ENCODE measurements around the gene PUSL1. TPM values are rescaled to one million over a fixed set of nuclear protein-coding genes. Genes with fewer than 3 reads are reported as not detected.
A peak's percentile ranks its signal among the peaks of the same experiment; 100 is the strongest.

PUSL1 gene
- total and polyA plus RNA-seq, 2 of the 13 experiments (the other 11 are each of a cell fraction or from before 2014, with no cell fraction given) = 8.3 to 22.2 TPM

DNA sequence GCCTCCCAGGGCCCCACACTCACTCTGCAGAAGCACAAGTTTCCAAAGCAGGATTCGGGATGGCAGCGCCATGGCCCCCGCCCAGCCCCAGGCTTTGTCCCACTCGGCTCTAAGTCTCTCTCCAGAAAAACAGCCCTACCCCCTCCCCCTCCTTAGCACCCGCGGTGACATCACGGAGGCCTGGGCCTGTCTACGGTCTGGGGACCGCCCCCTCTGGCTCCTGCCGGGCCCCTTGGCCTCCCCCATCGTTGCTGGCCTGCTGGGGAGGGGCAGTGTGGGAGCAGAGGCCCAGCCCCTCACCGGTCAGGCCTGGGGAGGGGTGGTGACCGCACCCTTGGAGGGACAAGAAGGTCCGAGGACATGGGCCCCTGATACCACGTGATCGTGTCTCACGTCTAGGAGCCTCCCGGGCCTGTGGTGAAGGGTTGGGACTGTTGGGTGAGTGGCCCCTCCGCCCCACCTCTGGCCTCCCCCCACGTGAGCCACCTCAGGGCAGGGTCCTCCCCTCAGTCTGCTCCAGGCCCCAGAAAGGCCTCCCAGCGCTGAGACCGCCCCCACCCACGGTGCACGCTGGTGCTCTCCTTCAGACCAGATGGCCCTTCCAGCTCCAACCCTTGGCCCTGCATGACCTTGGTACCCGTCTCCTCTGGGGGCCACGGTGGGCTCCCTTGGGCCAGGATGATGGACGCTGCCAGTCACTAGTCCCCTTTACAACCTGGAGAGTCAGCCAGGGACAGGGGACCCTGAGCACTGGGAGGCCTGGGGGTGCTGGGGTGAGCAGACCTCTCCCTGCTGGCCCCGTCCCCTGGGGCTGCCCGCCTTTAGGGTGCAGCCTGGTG lies 50.3 kb downstream of the PUSL1 start, which contains the start of gene MXRA8 (continued):
- TF ChIP-seq CEBPZ (IDR thresholded peaks at IDR 0.05; ENCODE audit: low read length) = no peak
- no peak for TF ChIP-seq ZFP41 (CRISPR knock-in tag; IDR thresholded peaks at IDR 0.05; ENCODE audit: borderline replicate concordance)
- no peak for TF ChIP-seq SMAD9 (CRISPR knock-in tag; IDR thresholded peaks at IDR 0.05)
- TF ChIP-seq, protein P1, sequence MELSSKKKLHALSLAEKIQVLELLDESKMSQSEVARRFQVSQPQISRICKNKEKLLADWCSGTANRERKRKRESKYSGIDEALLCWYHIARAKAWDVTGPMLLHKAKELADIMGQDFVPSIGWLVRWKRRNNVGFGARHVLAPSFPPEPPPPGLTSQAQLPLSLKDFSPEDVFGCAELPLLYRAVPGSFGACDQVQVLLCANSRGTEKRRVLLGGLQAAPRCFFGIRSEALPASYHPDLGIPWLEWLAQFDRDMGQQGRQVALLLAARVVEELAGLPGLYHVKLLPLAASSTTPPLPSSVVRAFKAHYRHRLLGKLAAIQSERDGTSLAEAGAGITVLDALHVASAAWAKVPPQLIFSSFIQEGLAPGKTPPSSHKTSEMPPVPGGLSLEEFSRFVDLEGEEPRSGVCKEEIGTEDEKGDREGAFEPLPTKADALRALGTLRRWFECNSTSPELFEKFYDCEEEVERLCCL (CRISPR knock-in tag; IDR thresholded peaks at IDR 0.05; ENCODE audit: borderline replicate concordance) = no peak

GRCh38 chr1:1359308-1359663 lies 50.9 kb downstream of the PUSL1 start:
- Histone ChIP-seq H3K27me3 (ENCODE audit: control insufficient read depth in 1 of 2, insufficient read depth in 2 of 2, low read length in 2 of 2) (no peaks in the 10 kb centered on the region), H3K4me2 (ENCODE audit: low read depth, low read length) (peak overlapping the region; percentile 92), H3K4me3 (replicated peaks in 1 of 3; ENCODE audit: insufficient read depth in 1 of 3, low read depth in 2 of 3, low read length in 3 of 3) (peak overlapping the region; percentile 69 to 74 (median 71)), H3K9me3 (ENCODE audit: low read length) (no peaks in the 10 kb centered on the region), H3K27ac (ENCODE audit: extremely low read length, insufficient read depth, low read length) (peak overlapping the region; percentile 88), H3K79me2 (ENCODE audit: insufficient read depth, low read length) (peaks cover 4% of the 10 kb centered on the region), H2AFZ (ENCODE audit: low read length) (no peak overlapping the region), H4K20me1 (ENCODE audit: insufficient read depth, low read length) (no peaks in the 10 kb centered on the region), H3K9ac (ENCODE audit: insufficient read depth, low read depth, low read length) (peak overlapping the region; percentile 80), H3K4me1 (ENCODE audit: insufficient read depth, low read length) (peaks cover 57% of the 10 kb centered on the region), H3K36me3 (replicated peaks in 1 of 2; ENCODE audit: control insufficient read depth in 1 of 2, insufficient read depth in 2 of 2, low read length in 2 of 2) (no peaks in the 10 kb centered on the region)
- intact Hi-C loops (cut with micrococcal nuclease; ENCODE audit: unreplicated experiment) (no loop called here), in situ Hi-C loops (cut with HindIII; ENCODE audit: extremely low pct_ligation_motif_present, low pct_unique_long_range_greater_than_20kb) (no loop called here)
- WGBS (ENCODE audit: low lambda C conversion rate) = 38% methylated on average over 5 of the region's 6 CpGs
- BruUV-seq (replicated peaks) = TSS peak; percentile 62
- ATAC-seq = peak; percentile 1; the same call in 1 of the 3 replicates
- no peak for DNase-seq (ENCODE audit: low spot score)
- FAIRE-seq = no peak
- CTCF ChIA-PET (ENCODE audit: low intra/inter-chr PET ratio, low total read pairs) = no interaction called here
- POLR2A ChIA-PET = interaction anchor here (0.9 to 4.0 kb wide), 6 partner anchors 11 to 72 kb away, joined by 3 to 38 read pairs (median 14); partner anchors contain the start of genes AURKAIP1, CCNL2 and DVL1
- TF ChIP-seq ZNF225 (CRISPR knock-in tag; IDR thresholded peaks at IDR 0.05) (no peak), ZNF264 (CRISPR knock-in tag; IDR thresholded peaks at IDR 0.05) (no peak), MYPOP (CRISPR knock-in tag; IDR thresholded peaks at IDR 0.05) (no peak), ZNF101 (CRISPR knock-in tag; IDR thresholded peaks at IDR 0.05; ENCODE audit: borderline replicate concordance, low read depth) (no peak)
- TF ChIP-seq, protein P2, sequence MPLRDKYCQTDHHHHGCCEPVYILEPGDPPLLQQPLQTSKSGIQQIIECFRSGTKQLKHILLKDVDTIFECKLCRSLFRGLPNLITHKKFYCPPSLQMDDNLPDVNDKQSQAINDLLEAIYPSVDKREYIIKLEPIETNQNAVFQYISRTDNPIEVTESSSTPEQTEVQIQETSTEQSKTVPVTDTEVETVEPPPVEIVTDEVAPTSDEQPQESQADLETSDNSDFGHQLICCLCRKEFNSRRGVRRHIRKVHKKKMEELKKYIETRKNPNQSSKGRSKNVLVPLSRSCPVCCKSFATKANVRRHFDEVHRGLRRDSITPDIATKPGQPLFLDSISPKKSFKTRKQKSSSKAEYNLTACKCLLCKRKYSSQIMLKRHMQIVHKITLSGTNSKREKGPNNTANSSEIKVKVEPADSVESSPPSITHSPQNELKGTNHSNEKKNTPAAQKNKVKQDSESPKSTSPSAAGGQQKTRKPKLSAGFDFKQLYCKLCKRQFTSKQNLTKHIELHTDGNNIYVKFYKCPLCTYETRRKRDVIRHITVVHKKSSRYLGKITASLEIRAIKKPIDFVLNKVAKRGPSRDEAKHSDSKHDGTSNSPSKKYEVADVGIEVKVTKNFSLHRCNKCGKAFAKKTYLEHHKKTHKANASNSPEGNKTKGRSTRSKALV (CRISPR knock-in tag; IDR thresholded peaks at IDR 0.05) = no peak

All from HepG2 (cell line).